Stimulated activated CD4-positive, alpha-beta T cell treated with anti-CD3 and anti-CD28 coated beads, Interleukin-4, amount 100 ng/mL, for 1 hour (primary cell): ENCODE results near the gene SIM1.
"Not testable (repeated sequence)": the region's sequence is repeated elsewhere in the genome, so short reads cannot be mapped to it uniquely, and the experiment has no call there.

Experiments used
- DNase-seq: peaks from one replicate; pipeline ENCODE4 v3.0.0-alpha.2; 2020

SIM1 gene

DNA sequence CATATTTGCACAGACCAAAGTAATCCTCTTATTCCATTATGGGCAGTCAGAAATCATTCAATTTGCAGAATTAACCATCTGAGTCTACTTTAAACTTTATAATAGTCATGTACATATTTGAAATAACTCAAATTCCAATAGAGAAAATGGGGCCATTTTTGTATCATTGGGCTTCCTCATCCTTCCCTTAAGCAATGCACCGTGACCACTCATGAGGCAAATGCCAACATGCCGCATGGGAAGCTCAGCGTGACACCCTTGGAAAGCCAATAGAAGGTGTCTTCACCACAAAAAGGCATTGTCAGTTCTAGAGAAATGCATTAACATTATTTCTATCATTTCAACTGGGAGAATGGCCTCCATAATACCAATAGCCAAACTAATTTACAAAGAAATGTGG is 38.5 kb downstream of the SIM1 start:
- DNase-seq, result no peak

DNA sequence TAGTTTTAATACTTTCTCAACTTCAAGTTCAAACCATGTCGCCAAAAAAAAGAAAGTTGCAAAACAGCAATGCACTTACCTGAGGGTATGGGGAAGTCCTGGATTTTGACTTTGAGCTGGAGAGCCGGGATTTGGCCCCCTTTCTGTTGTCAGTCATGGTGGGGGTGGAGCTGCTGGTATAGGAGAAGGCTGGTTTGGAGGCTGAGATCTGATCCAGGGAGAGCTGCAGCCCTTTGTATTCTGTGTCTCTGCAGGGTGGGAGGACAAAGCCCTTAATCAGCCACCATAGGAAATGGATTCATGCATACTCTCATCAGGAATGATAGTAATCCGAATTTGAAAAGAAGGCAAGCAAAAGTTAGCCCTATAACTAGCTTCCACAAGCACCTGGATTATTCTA is 44.0 kb downstream of the SIM1 start:
- no peak for DNase-seq

DNA sequence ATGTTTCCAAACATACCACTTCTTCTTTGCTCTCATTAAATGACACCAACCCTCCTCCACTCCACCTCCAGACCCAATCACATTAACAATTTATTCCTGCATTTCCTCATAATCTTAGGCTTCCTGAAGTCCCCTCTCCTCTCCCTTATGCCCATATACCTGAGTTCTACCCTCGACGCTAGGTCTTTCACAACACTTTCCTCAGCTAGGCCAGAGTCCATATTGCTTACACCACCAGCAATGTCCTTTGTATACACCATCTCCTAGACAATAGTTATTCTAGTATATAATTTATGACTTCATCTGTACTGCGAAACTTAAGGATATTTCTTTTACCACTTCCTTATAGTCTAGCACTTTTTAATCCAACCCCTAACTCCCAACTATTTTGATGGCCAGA is 47.7 kb downstream of the SIM1 start:
- no peak for DNase-seq

DNA sequence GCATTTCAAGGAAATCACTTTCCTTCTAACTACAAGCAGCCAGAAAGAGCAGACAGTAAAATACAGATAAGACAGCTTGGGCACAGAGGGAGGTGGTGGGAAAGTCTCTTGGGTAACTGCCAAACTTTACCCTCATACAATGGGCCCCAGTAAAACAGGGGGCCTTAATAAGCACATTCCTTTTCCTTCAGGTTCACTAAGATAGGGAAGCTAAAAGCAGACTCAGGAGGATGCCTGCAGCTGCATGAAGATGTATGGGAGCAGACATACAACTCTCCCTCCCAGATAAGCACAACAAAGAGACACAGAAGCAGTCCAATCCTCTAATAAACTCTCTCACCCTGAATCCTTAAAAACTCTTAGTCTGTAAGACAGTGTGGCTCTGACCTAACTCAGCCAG is 49.0 kb downstream of the SIM1 start:
- no peak for DNase-seq

DNA sequence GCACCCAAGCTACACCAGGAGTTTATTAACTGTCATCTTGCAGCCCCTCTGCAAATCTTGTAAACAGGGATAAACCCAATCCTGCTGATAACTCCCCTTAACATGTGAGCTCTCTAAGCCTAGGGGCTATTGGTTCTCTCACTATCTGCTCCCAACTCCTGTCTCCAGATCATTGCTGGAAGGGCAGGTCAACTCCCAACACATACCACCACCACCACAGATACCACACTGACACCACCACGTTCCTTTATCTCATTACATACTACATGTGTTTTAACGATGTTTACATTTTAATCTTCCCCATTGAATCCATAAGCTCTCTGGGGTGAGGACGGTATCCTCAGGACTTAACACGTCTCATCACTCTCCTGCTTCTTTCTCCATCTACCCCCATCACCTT is 51.8 kb downstream of the SIM1 start:
- DNase-seq, result no peak

DNA sequence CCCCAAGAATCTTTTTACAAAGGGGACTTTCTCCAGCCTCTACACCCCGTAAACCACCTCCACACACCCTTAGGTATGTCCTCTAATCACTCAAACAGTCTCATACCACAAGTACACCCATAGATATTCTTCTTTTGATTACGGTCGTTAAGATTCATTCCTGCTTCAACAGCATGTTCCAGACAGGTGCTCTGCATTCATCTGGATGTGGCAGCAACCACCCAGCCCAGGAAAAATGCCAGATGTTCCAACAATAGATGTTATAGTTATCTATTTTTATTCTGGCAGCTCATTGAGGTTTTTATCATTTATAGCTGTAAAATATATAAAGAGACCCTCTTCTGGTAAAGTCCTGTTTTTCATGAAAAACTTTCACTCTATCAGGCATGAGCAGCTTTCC is 60.7 kb downstream of the SIM1 start:
- no peak for DNase-seq

GRCh38 chr6:100393493-100393892 is 71.2 kb downstream of the SIM1 start:
- no peak for DNase-seq

DNA sequence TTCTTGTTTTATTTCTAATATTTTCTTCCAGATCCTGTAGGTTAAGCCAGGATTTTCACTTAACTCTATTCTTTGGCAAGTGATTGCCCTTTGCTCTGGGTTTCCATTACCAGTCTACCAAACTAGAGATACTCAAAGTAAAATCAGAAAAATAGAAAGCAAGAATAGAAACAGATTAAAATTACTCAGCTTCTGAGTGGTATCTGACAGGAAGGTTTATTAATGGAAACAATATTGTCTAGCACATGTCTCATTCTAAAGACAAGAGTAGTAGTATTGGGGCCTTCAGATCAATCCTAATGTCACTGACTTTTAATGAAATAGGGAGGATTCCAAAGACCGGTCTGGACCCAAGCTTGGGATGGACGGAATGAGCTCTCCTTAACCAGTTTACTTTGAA is 72.3 kb downstream of the SIM1 start:
- DNase-seq, result no peak

GRCh38 chr6:100388868-100389519 is 75.7 kb downstream of the SIM1 start:
- no peak for DNase-seq

GRCh38 chr6:100382767-100383195 is 81.9 kb downstream of the SIM1 start:
- DNase-seq, result no peak

GRCh38 chr6:100382031-100382430 is 82.7 kb downstream of the SIM1 start:
- DNase-seq, result no peak

GRCh38 chr6:100381111-100381510 is 83.6 kb downstream of the SIM1 start:
- no peak for DNase-seq

GRCh38 chr6:100379386-100379785 is 85.3 kb downstream of the SIM1 start:
- DNase-seq, result no peak

DNA sequence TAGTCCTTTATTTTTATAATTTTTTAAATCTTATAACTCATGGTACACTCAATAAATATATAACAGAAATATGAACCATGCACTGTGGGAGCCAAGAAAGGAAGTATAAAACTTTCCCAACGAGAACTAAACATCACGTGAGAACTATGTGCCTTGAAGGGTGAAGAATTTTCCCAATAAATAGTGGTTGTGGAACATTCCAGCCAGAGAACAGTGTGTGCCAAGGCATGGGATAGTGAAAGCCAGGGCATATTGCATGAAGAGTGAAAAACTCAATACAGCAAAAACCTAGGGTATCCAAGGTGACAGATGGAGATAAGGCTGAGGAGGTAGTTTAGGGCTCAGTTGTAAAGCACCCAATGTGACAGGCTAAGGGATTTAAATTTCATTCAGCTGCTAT is 86.1 kb downstream of the SIM1 start:
- no peak for DNase-seq

GRCh38 chr6:100376103-100376502 is 88.6 kb downstream of the SIM1 start:
- no peak for DNase-seq

DNA sequence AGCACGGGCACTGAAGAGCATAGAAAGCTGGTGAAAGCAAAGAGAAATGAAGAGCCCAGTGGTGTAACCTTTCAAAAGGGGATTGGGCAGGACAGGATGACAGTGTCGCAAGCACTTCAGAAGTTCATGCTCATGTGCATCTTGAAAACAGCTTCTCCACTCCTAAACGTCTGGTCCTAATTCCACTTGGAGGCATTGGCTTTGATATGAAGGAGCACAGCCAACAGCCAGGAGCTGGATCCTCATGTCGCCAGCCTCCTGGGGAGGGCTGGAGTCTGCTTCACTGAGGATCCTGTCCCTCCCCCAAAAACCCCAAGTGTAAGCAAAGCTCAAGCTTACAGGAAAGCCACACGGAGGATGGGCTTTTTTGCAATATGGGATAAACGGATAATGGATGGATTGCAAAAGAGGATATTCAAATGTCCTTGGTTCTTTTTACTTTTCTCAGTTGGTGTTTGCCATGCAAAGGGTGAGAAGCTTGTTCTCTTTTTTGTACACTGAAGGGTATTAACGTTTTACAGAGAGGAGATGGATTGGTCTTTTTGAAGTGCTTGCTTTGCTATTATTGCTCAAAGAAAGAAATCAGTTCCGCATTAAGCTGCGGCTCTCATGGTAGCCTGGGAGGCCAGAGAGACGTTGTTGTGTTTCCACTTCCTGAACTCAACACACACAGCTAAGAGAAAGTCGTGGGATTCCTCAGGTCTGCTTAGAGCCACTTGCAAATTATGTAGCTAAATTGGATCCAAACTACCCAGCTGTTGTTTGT is 92.2 kb downstream of the SIM1 start:
- DNase-seq, result no peak

DNA sequence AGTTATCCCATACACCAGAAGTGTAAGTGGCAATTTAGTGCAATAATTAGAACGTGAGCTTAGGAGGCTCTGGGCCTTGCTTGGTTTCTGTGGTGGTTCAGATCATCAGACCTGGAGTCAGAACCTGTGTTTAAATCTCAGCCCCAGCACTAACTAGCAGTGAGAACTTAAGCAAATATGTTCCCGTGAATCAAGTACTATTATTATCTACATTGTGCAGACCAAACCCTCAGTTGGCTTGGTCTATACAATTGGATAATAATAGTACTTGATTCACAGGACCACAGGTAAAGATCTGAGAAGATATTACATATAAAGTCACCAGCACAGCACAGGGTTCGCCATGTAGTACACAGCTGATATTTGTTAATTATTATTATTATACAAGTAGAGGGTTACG is 93.1 kb downstream of the SIM1 start:
- no peak for DNase-seq

GRCh38 chr6:100370265-100370664 is 94.5 kb downstream of the SIM1 start:
- DNase-seq, result no peak

DNA sequence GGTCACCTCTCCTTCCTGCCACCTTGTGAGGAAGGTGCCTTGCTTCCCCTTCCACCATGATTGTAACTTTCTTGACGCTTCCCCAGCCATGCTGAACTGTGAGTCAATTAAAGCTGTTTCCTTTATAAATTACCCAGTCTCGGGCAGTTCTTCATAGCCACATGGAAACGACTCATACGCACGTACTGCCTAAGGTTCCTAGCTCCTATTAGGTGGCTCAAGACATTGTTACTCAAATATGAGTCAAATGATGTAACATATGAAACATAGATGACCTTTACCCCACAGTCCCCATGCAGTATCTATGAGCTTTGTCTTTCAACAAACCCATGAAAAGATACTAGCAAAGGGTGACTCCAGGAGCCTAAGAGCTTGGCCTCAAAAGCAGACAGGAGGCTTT is 98.3 kb downstream of the SIM1 start:
- DNase-seq, result no peak

DNA sequence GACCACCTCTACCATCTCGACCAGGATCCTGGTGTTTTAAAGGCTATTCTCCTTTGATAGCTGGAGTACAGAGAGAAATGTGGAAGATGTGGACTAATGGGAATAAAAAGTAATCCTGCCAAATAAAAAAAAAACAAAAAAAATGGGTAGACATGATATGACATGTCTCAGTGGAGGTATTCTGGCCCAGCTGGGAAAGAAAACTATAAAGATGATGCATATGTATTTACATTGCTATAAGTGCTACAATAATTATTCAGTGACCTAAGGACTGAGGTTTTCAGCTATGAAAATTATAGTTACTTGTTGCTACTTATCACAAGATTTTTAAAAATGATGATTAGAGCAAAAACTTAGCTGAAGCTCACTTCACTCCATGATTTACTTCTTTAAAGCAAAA is 101.1 kb downstream of the SIM1 start:
- DNase-seq, result no peak

DNA sequence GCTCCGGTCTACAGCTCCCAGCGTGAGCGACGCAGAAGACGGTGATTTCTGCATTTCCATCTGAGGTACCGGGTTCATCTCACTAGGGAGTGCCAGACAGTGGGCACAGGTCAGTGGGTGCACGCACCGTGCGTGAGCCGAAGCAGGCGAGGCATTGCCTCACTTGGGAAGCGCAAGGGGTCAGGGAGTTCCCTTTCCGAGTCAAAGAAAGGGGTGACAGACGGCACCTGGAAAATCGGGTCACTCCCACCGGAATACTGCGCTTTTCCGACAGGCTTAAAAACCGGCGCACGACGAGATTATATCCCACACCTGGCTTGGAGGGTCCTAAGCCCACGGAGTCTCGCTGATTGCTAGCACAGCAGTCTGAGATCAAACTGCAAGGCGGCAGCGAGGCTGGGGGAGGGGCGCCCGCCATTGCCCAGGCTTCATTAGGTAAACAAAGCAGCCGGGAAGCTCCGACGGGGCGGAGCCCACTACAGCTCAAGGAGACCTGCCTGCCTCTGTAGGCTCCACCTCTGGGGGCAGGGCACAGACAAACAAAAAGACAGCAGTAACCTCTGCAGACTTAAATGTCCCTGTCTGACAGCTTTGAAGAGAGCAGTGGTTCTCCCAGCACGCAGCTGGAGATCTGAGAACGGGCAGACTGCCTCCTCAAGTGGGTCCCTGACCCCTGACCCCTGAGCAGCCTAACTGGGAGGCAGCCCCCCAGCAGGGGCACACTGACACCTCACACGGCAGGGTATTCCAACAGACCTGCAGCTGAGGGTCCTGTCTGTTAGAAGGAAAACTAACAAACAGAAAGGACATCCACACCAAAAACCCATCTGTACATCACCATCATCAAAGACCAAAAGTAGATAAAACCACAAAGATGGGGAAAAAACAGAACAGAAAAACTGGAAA is 109.7 kb downstream of the SIM1 start:
- not testable (repeated sequence) for DNase-seq

- DNase-seq, result no peak
Observed at GRCh38 chr6:100353276-100354015, 111.3 kb downstream of the SIM1 start.

GRCh38 chr6:100350139-100350538 is 114.6 kb downstream of the SIM1 start:
- DNase-seq, result no peak
